ENCODE data around the gene SSU72.

- TF ChIP-seq EZH2 (IDR thresholded peaks at IDR 0.05; ENCODE audit: low read length, missing control alignments) (no peak), CTCF (conservative IDR thresholded peaks at IDR 0.05 in 1 of 2, IDR thresholded peaks at IDR 0.05 in 1 of 2; ENCODE audit: low read depth in 1 of 2, low read length in 2 of 2) (no peak)
Measured at GRCh38 chr1:1511533-1512285, 63.0 kb downstream of the SSU72 start, which contains the start of gene ATAD3A.

Data from fibroblast of lung (primary cell).